A549 (cell line): ENCODE data around the gene SLIT1. TPM values are rescaled to one million over a fixed set of nuclear protein-coding genes. Genes with fewer than 3 reads are reported as not detected.

Experiments
- ATAC-seq, 2 experiments: fragments of 200-7000 bp in 1 of 2; fragments of >200 bp in 1 of 2; cut with Nextera tagmentation in 1 of 2; cut with Tn5 transposase in 1 of 2; 3 replicates each; pipeline versions ENCODE4 v1.8.0 to v1.9.1; 2018 to 2020; ENCODE audit warnings: mild to moderate bottlenecking in 1 of 2, moderate library complexity in 1 of 2
- CTCF ChIA-PET: fragments of 300-600 bp; sonication (Branson Sonifier 250); formaldehyde crosslinking; extraction: SDS; loops from one replicate; lab custom pipeline; 2021; ENCODE audit warnings: antibody characterized with exemption, inconsistent platforms; lab: Yijun Ruan, JAX
- POLR2A ChIA-PET: fragments of 350-600 bp; formaldehyde crosslinking; extraction: SDS; loops from one replicate; lab custom pipeline; 2021; ENCODE audit warnings: antibody characterized with exemption, inconsistent platforms; lab: Yijun Ruan, JAX
- DNase-seq, 2 experiments: peaks; one replicate each; pipeline versions ENCODE4 v3.0.0 to v3.0.0-alpha.2; 2011 to 2016; ENCODE audit warnings: low read depth in 1 of 2, low spot score in 1 of 2
- FAIRE-seq: peaks from 2 replicates; lab custom pipeline; 2011; peaks lifted over from hg19 to GRCh38; lab: Jason Lieb, UNC
- H3K27ac ChIP-seq, 2 experiments: fragments of >200 bp; sonication (Bioruptor Twin); formaldehyde crosslinking; 3 replicates each; pipeline ENCODE4 v1.5.1; 2016 to 2017
- H3K4me1 ChIP-seq: fragments of >200 bp; sonication (Bioruptor Twin); formaldehyde crosslinking; 3 replicates; pipeline ENCODE4 v1.6.1; 2016
- H3K4me2 ChIP-seq: fragments of >200 bp; sonication (Bioruptor Twin); formaldehyde crosslinking; 3 replicates; pipeline ENCODE4 v1.6.1; 2016
- H3K4me3 ChIP-seq: fragments of >200 bp; sonication (Bioruptor Twin); formaldehyde crosslinking; 3 replicates; pipeline ENCODE4 v1.5.1; 2016
- H3K9me3 ChIP-seq: fragments of >200 bp; sonication (Bioruptor Twin); formaldehyde crosslinking; 3 replicates; pipeline ENCODE4 v1.6.1; 2016
- CHD2 ChIP-seq: fragments of 150-350 bp; IDR thresholded peaks from 2 replicates; pipeline ENCODE4 v1.6.1; 2014; ENCODE audit warnings: low read length; ENCODE audit not compliant: partially characterized antibody
- FOSB ChIP-seq: fragments of 250-450 bp; sonication (Bioruptor Pico); IDR thresholded peaks from 2 replicates; pipeline ENCODE4 v1.5.0; 2020; ENCODE audit warnings: mild to moderate bottlenecking, moderate library complexity
- FOSL2 ChIP-seq, 2 experiments: fragments of 450-650 bp in 1 of 2; fragments of >200 bp in 1 of 2; sonication (Bioruptor Twin) in 1 of 2; formaldehyde crosslinking; IDR thresholded peaks; 2 replicates each; pipeline versions ENCODE4 v1.5.0 to v1.6.1; 2016 to 2020; ENCODE audit warnings: mild to moderate bottlenecking in 1 of 2, moderate library complexity in 1 of 2
- FOXS1 ChIP-seq: fragments of 250-450 bp; sonication (Bioruptor Pico); IDR thresholded peaks from 2 replicates; pipeline ENCODE4 v1.5.0; 2020; ENCODE audit warnings: mild to moderate bottlenecking, moderate library complexity
- HDAC2 ChIP-seq: fragments of 200-600 bp; sonication (generic); IDR thresholded peaks from 2 replicates; pipeline ENCODE4 v1.6.1; 2016
- HOXB5 ChIP-seq: fragments of 250-450 bp; sonication (Bioruptor Pico); IDR thresholded peaks from 2 replicates; pipeline ENCODE4 v1.5.0; 2020; ENCODE audit warnings: mild to moderate bottlenecking, moderate library complexity
- JUN ChIP-seq, 2 experiments: fragments of >200 bp; sonication (Bioruptor Twin); formaldehyde crosslinking; IDR thresholded peaks; 2 replicates in 1 of 2; 3 replicates in 1 of 2; pipeline ENCODE4 v1.6.1; 2016 to 2017
- KDM1A ChIP-seq: fragments of 200-600 bp; sonication (generic); IDR thresholded peaks from 2 replicates; pipeline ENCODE4 v1.6.1; 2016; ENCODE audit warnings: low read depth, mild to moderate bottlenecking
- KDM5A ChIP-seq: fragments of 200-600 bp; sonication (generic); IDR thresholded peaks from 2 replicates; pipeline ENCODE4 v1.6.1; 2016; ENCODE audit warnings: antibody characterized with exemption, mild to moderate bottlenecking
- MAFK ChIP-seq: fragments of 450-650 bp; IDR thresholded peaks from 2 replicates; pipeline ENCODE4 v1.6.1; 2014; ENCODE audit not compliant: partially characterized antibody
- POLR2A ChIP-seq: IDR thresholded peaks from 2 replicates; pipeline ENCODE4 v1.6.1; 2012; ENCODE audit warnings: mild to moderate bottlenecking, low read length
- RAD21 ChIP-seq, 2 experiments: fragments of >200 bp in 1 of 2; sonication (Bioruptor Twin) in 1 of 2; formaldehyde crosslinking in 1 of 2; IDR thresholded peaks in 1 of 2; conservative IDR thresholded peaks in 1 of 2; 2 replicates in 1 of 2; 3 replicates in 1 of 2; pipeline ENCODE4 v1.6.1; 2012 to 2018; ENCODE audit warnings: inconsistent platforms in 1 of 2
- RNF2 ChIP-seq: fragments of 200-600 bp; sonication (generic); IDR thresholded peaks from 2 replicates; pipeline ENCODE4 v1.6.1; 2016; ENCODE audit warnings: low read depth, mild to moderate bottlenecking, antibody characterized with exemption, moderate library complexity, borderline replicate concordance
- TFCP2L1 ChIP-seq: fragments of 250-450 bp; sonication (Bioruptor Pico); IDR thresholded peaks from 2 replicates; pipeline ENCODE4 v1.5.0; 2021; ENCODE audit warnings: mild to moderate bottlenecking
- ZC3H11A ChIP-seq: fragments of 450-650 bp; IDR thresholded peaks from 2 replicates; pipeline ENCODE4 v1.6.1; 2014; ENCODE audit warnings: antibody characterized with exemption, mild to moderate bottlenecking
- WGBS: methylation state at CpG from one replicate; pipeline ENCODE4 v1.1.6; 2017; ENCODE audit errors: missing lambda C conversion rate; 5-methylcytosine and 5-hydroxymethylcytosine counted together
- polyA plus RNA-seq, 4 experiments: library from polyadenylated mRNA; depleted of rRNA in 3 of 4; stranded (reverse); fragments of >200 nt; fragmentation: RNase III in 1 of 4; extraction: RNeasy Plus Mini Kit Qiagen cat#74134 plus additional on column Dnase treatment in 1 of 4; gene quantifications; 2 replicates in 3 of 4; 3 replicates in 1 of 4; pipeline ENCODE4 v1.2.3, GENCODE V29; 2011 to 2017
- TF ChIP-seq, protein P1 (sequence below): IDR thresholded peaks from 2 replicates; pipeline ENCODE4 v1.6.1; 2012; ENCODE audit warnings: low read depth, borderline replicate concordance
- TF ChIP-seq, protein P2 (sequence below): fragments of 250-450 bp; sonication (Bioruptor Pico); IDR thresholded peaks from 2 replicates; pipeline ENCODE4 v1.5.0; 2021; ENCODE audit warnings: mild to moderate bottlenecking, moderate library complexity, borderline replicate concordance
- TF ChIP-seq, protein P3 (sequence below): fragments of >200 bp; sonication (Bioruptor Twin); formaldehyde crosslinking; IDR thresholded peaks from 3 replicates; pipeline ENCODE4 v1.5.1; 2016
- TF ChIP-seq, protein P4 (sequence below): IDR thresholded peaks from 2 replicates; pipeline ENCODE4 v1.6.1; 2012
- TF ChIP-seq, protein P5 (sequence below): fragments of >200 bp; sonication (Bioruptor Twin); formaldehyde crosslinking; IDR thresholded peaks from 2 replicates; pipeline ENCODE4 v1.6.1; 2016
- TF ChIP-seq, protein P6 (sequence below): fragments of 450-650 bp; IDR thresholded peaks from 2 replicates; pipeline ENCODE4 v1.6.1; 2014; ENCODE audit warnings: antibody characterized with exemption
- TF ChIP-seq, protein P7 (sequence below): fragments of 150-350 bp; IDR thresholded peaks from 2 replicates; pipeline ENCODE4 v1.6.1; 2014; ENCODE audit warnings: low read depth, mild to moderate bottlenecking, low read length

SLIT1 gene
- polyA plus RNA-seq, 2 of the 4 experiments (the other 2 are of a cell fraction): 0.05 to 0.09 TPM

DNA sequence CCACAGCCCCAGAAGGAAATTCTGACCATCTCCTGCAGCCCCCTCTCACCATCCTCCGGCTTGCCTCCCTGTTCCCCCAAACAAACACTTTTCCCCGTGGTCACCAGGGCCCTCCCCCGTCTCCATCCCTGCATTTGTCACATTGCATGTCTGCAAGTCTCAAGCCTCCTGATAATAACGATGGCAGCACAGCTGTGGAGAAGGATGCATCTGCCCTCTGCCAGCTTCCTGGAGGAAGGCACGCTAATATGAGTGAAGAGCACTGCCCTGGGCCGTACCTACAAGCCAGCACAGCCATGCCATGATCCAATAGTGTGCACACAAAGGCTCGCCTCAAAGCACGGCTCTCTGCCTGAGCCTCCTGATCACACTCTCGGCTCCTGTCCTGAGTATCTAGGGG, 98.5 kb downstream of the SLIT1 start:
- Histone ChIP-seq H3K27ac (no peak overlapping the region), H3K4me1 (no peaks in the 10 kb centered on the region), H3K9me3 (no peaks in the 10 kb centered on the region), H3K4me2 (no peak overlapping the region), H3K4me3 (no peak overlapping the region)
- no peak for DNase-seq
- ChIA-PET CTCF (interaction anchor here (1.4 to 25.5 kb wide), 3 partner anchors 10 to 118 kb away, joined by 3 to 779 read pairs (median 153); no protein-coding TSS in a partner anchor), POLR2A (no interaction called here)
- no peak for FAIRE-seq
- ATAC-seq: no peak
- 8% methylated on average over 8 of the region's 9 CpGs for WGBS
- TF ChIP-seq MAFK (no peak), FOSB (CRISPR knock-in tag) (no peak), RNF2 (no peak), FOSL2 (IDR thresholded peaks at IDR 0.05) (no peak), FOSL2 (CRISPR knock-in tag; IDR thresholded peaks at IDR 0.05) (no peak), KDM5A (no peak), FOXS1 (CRISPR knock-in tag) (no peak), RAD21 (conservative IDR thresholded peaks at IDR 0.05 in 1 of 2, IDR thresholded peaks at IDR 0.05 in 1 of 2) (no peak), KDM1A (no peak), CHD2 (no peak)
- TF ChIP-seq, protein P1, sequence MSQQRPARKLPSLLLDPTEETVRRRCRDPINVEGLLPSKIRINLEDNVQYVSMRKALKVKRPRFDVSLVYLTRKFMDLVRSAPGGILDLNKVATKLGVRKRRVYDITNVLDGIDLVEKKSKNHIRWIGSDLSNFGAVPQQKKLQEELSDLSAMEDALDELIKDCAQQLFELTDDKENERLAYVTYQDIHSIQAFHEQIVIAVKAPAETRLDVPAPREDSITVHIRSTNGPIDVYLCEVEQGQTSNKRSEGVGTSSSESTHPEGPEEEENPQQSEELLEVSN: no peak

DNA sequence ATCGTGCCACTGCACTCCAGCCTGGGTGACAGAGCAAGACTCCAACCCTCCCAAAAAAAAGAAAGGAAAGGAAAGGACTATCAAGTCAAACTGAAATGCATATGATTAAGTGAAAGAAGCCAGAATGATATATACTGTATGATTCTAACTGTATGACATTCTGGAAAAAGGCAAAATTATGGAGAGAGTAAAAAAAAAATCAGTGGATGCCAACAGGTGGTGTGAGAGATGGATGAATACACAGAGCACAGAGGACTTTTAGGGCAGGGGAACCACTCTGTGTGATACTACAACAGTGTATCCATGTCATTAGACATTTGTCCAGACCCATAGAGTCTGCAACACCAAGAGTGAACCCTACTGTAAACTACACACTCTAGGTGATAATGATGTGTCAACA, 99.2 kb downstream of the SLIT1 start:
- DNase-seq (no peak), FAIRE-seq (no peak), ATAC-seq (no peak)
- H3K4me2 ChIP-seq: no peak overlapping the region
- CTCF ChIA-PET: interaction anchor here (14.7 to 25.5 kb wide), 2 partner anchors 9 to 118 kb away, joined by 153 to 779 read pairs; no protein-coding TSS in a partner anchor
- 0% methylated on average over 1 of the region's 1 CpG for WGBS
- no peaks in the 10 kb centered on the region for H3K4me1 ChIP-seq
- POLR2A ChIA-PET: no interaction called here
- no peaks in the 10 kb centered on the region for H3K9me3 ChIP-seq
- no peak overlapping the region for H3K27ac ChIP-seq
- TF ChIP-seq, protein P2, sequence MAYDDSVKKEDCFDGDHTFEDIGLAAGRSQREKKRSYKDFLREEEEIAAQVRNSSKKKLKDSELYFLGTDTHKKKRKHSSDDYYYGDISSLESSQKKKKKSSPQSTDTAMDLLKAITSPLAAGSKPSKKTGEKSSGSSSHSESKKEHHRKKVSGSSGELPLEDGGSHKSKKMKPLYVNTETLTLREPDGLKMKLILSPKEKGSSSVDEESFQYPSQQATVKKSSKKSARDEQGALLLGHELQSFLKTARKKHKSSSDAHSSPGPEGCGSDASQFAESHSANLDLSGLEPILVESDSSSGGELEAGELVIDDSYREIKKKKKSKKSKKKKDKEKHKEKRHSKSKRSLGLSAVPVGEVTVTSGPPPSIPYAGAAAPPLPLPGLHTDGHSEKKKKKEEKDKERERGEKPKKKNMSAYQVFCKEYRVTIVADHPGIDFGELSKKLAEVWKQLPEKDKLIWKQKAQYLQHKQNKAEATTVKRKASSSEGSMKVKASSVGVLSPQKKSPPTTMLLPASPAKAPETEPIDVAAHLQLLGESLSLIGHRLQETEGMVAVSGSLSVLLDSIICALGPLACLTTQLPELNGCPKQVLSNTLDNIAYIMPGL: no peak
- TF ChIP-seq, protein P3, sequence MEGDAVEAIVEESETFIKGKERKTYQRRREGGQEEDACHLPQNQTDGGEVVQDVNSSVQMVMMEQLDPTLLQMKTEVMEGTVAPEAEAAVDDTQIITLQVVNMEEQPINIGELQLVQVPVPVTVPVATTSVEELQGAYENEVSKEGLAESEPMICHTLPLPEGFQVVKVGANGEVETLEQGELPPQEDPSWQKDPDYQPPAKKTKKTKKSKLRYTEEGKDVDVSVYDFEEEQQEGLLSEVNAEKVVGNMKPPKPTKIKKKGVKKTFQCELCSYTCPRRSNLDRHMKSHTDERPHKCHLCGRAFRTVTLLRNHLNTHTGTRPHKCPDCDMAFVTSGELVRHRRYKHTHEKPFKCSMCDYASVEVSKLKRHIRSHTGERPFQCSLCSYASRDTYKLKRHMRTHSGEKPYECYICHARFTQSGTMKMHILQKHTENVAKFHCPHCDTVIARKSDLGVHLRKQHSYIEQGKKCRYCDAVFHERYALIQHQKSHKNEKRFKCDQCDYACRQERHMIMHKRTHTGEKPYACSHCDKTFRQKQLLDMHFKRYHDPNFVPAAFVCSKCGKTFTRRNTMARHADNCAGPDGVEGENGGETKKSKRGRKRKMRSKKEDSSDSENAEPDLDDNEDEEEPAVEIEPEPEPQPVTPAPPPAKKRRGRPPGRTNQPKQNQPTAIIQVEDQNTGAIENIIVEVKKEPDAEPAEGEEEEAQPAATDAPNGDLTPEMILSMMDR: no peak
- TF ChIP-seq HDAC2 (no peak), KDM5A (no peak)
- TF ChIP-seq, protein P4, sequence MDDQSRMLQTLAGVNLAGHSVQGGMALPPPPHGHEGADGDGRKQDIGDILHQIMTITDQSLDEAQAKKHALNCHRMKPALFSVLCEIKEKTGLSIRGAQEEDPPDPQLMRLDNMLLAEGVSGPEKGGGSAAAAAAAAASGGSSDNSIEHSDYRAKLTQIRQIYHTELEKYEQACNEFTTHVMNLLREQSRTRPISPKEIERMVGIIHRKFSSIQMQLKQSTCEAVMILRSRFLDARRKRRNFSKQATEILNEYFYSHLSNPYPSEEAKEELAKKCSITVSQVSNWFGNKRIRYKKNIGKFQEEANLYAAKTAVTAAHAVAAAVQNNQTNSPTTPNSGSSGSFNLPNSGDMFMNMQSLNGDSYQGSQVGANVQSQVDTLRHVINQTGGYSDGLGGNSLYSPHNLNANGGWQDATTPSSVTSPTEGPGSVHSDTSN: no peak
- TF ChIP-seq, protein P5, sequence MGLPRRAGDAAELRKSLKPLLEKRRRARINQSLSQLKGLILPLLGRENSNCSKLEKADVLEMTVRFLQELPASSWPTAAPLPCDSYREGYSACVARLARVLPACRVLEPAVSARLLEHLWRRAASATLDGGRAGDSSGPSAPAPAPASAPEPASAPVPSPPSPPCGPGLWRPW: no peak
- TF ChIP-seq, all 56 proteins: peak for 0
- no peak overlapping the region for H3K4me3 ChIP-seq

DNA sequence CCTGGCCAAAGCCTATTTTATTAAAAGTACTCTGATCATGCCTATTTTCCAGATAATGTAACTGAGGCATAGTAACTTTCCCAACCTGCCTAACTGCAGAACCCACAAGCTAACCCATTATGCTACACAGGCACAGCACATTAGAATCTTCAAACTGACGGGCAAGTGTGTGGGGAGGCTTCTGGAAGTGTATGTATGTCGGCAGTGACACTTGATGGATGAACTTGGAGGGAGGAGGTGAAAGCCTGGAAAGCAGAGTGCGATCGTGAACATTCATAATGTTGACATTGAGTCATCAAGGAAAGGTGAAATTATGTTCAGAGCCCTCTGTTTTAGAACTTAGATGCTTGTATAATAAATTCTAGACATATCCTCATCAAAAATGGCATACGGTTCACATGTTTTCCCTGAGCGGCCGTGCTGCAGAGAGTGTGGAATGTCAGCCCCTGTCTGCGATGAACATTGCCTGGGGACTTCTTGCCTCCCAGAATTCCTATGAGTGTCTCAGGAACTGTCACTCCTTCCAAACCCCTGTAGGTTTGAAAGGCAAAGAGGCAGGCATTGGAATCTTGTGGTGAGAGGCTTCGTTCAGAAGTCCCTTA, 102.4 kb downstream of the SLIT1 start:
- Histone ChIP-seq H3K4me2 (no peak overlapping the region), H3K4me3 (no peak overlapping the region), H3K9me3 (no peaks in the 10 kb centered on the region), H3K4me1 (no peaks in the 10 kb centered on the region), H3K27ac (no peak overlapping the region)
- DNase-seq: no peak
- FAIRE-seq: no peak
- WGBS: 28% methylated on average over 9 of the region's 9 CpGs
- ChIA-PET POLR2A (no interaction called here), CTCF (interaction anchor here (1.9 to 25.5 kb wide), 5 partner anchors 10 to 122 kb away, joined by 6 to 779 read pairs (median 79); no protein-coding TSS in a partner anchor)
- no peak; a peak in 1 of 6 replicates for ATAC-seq
- TF ChIP-seq JUN (IDR thresholded peaks at IDR 0.05) (no peak), TFCP2L1 (CRISPR knock-in tag) (no peak), HOXB5 (no peak), ZC3H11A (no peak), KDM1A (no peak), POLR2A (no peak)
- TF ChIP-seq, protein P6, sequence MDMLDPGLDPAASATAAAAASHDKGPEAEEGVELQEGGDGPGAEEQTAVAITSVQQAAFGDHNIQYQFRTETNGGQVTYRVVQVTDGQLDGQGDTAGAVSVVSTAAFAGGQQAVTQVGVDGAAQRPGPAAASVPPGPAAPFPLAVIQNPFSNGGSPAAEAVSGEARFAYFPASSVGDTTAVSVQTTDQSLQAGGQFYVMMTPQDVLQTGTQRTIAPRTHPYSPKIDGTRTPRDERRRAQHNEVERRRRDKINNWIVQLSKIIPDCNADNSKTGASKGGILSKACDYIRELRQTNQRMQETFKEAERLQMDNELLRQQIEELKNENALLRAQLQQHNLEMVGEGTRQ: no peak
- TF ChIP-seq, protein P2: no peak
- TF ChIP-seq, protein P7, sequence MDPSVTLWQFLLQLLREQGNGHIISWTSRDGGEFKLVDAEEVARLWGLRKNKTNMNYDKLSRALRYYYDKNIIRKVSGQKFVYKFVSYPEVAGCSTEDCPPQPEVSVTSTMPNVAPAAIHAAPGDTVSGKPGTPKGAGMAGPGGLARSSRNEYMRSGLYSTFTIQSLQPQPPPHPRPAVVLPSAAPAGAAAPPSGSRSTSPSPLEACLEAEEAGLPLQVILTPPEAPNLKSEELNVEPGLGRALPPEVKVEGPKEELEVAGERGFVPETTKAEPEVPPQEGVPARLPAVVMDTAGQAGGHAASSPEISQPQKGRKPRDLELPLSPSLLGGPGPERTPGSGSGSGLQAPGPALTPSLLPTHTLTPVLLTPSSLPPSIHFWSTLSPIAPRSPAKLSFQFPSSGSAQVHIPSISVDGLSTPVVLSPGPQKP: no peak
